WTC11 (cell line): Measurements from ENCODE around the gene C4orf36. TPM values are rescaled to one million over a fixed set of nuclear protein-coding genes. Genes with fewer than 3 reads are reported as not detected.

Source experiments
- ATAC-seq: fragments of 200-7000 bp; cut with Tn5 transposase; 2 replicates; pipeline ENCODE4 v1.10.0; 2021; ENCODE audit warnings: mild to moderate bottlenecking, moderate library complexity
- CTCF ChIA-PET: fragments of 300-600 bp; sonication (Branson Sonifier 250); formaldehyde crosslinking; loops from one replicate; lab custom pipeline; 2021; ENCODE audit warnings: antibody characterized with exemption; lab: Charles Lee
- POLR2A ChIA-PET: fragments of 350-600 bp; sonication (Branson Sonifier 250); formaldehyde crosslinking; loops from one replicate; lab custom pipeline; 2021; ENCODE audit warnings: antibody characterized with exemption; lab: Charles Lee
- DNase-seq: peaks from one replicate; pipeline ENCODE4 v3.0.0; 2021; ENCODE audit warnings: low spot score
- H3K27ac Mint-ChIP-seq: 2 replicates; pipeline ENCODE4 v1.8.0; 2021; ENCODE audit warnings: mixed read lengths
- H3K27me3 Mint-ChIP-seq: 2 replicates; pipeline ENCODE4 v1.8.0; 2021; ENCODE audit warnings: low read depth, mild to moderate bottlenecking, moderate library complexity, mixed read lengths
- H3K36me3 Mint-ChIP-seq: 2 replicates; pipeline ENCODE4 v1.8.0; 2021; ENCODE audit warnings: mixed read lengths
- H3K4me1 Mint-ChIP-seq: 2 replicates; pipeline ENCODE4 v1.8.0; 2022; ENCODE audit warnings: mixed read lengths
- H3K4me3 Mint-ChIP-seq: 2 replicates; pipeline ENCODE4 v1.8.0; 2021; ENCODE audit warnings: mild to moderate bottlenecking, moderate library complexity, mixed read lengths
- H3K9me3 Mint-ChIP-seq: 2 replicates; pipeline ENCODE4 v1.8.0; 2021; ENCODE audit warnings: mixed read lengths
- AFF4 ChIP-seq: sonication (generic); formaldehyde crosslinking; IDR thresholded peaks from 2 replicates; pipeline ENCODE4 v1.8.1; 2023; ENCODE audit warnings: mild to moderate bottlenecking, missing genetic modification reagents, borderline replicate concordance
- CBFB ChIP-seq: sonication (generic); formaldehyde crosslinking; IDR thresholded peaks from 2 replicates; pipeline ENCODE4 v1.8.1; 2022; ENCODE audit warnings: mild to moderate bottlenecking, low read depth, missing genetic modification reagents
- CDX4 ChIP-seq: fragments of 250-450 bp; sonication (Bioruptor Pico); IDR thresholded peaks from 2 replicates; pipeline ENCODE4 v1.9.0; 2021; ENCODE audit warnings: moderate library complexity, mild to moderate bottlenecking, inconsistent platforms, borderline replicate concordance
- CTCF ChIP-seq: fragments of 200-600 bp; IDR thresholded peaks from 2 replicates; pipeline ENCODE4 v1.8.0; 2022; ENCODE audit warnings: antibody characterized with exemption
- ELF4 ChIP-seq: sonication (generic); formaldehyde crosslinking; IDR thresholded peaks from 2 replicates; pipeline ENCODE4 v1.8.1; 2022; ENCODE audit warnings: low read depth, mild to moderate bottlenecking, moderate library complexity, missing genetic modification reagents
- FOXJ3 ChIP-seq: sonication (generic); formaldehyde crosslinking; IDR thresholded peaks from 2 replicates; pipeline ENCODE4 v1.9.0; 2021; ENCODE audit warnings: missing genetic modification reagents, mild to moderate bottlenecking, borderline replicate concordance
- GRHL2 ChIP-seq: fragments of 250-450 bp; sonication (Bioruptor Pico); IDR thresholded peaks from 2 replicates; pipeline ENCODE4 v1.8.0; 2022; ENCODE audit warnings: mild to moderate bottlenecking, moderate library complexity; ENCODE audit not compliant: insufficient replicate concordance, severe bottlenecking
- IRF2 ChIP-seq: sonication (generic); formaldehyde crosslinking; IDR thresholded peaks from 2 replicates; pipeline ENCODE4 v1.8.0; 2022; ENCODE audit warnings: low read depth, missing genetic modification reagents, borderline replicate concordance
- JUN ChIP-seq: sonication (generic); formaldehyde crosslinking; IDR thresholded peaks from 2 replicates; pipeline ENCODE4 v1.8.0; 2023; ENCODE audit warnings: mild to moderate bottlenecking, missing genetic modification reagents
- KAT7 ChIP-seq: sonication (generic); formaldehyde crosslinking; IDR thresholded peaks from 2 replicates; pipeline ENCODE4 v1.8.1; 2023; ENCODE audit warnings: missing genetic modification reagents, mild to moderate bottlenecking, borderline replicate concordance
- NR2C2 ChIP-seq: sonication (generic); formaldehyde crosslinking; IDR thresholded peaks from 2 replicates; pipeline ENCODE4 v1.8.0; 2022; ENCODE audit warnings: mild to moderate bottlenecking, missing genetic modification reagents
- OVOL2 ChIP-seq: fragments of 250-450 bp; sonication (Bioruptor Pico); IDR thresholded peaks from 2 replicates; pipeline ENCODE4 v1.9.0; 2021; ENCODE audit warnings: mild to moderate bottlenecking, borderline replicate concordance
- RELA ChIP-seq: sonication (generic); formaldehyde crosslinking; IDR thresholded peaks from 2 replicates; pipeline ENCODE4 v1.8.1; 2022; ENCODE audit warnings: missing genetic modification reagents, mild to moderate bottlenecking, borderline replicate concordance
- SOX15 ChIP-seq: fragments of 250-450 bp; sonication (Bioruptor Pico); IDR thresholded peaks from 2 replicates; pipeline ENCODE4 v1.9.0; 2021; ENCODE audit warnings: mild to moderate bottlenecking
- TCF7 ChIP-seq: sonication (generic); formaldehyde crosslinking; IDR thresholded peaks from 2 replicates; pipeline ENCODE4 v1.8.0; 2022; ENCODE audit warnings: mild to moderate bottlenecking, low read depth, missing genetic modification reagents, moderate library complexity
- TP53 ChIP-seq: sonication (generic); formaldehyde crosslinking; IDR thresholded peaks from 2 replicates; pipeline ENCODE4 v1.8.1; 2023; ENCODE audit warnings: mild to moderate bottlenecking, missing genetic modification reagents
- ZNF219 ChIP-seq: sonication (generic); formaldehyde crosslinking; IDR thresholded peaks from 2 replicates; pipeline ENCODE4 v1.8.0; 2023; ENCODE audit warnings: missing genetic modification reagents, mild to moderate bottlenecking, borderline replicate concordance
- ZNF416 ChIP-seq: fragments of 250-450 bp; sonication (Bioruptor Pico); IDR thresholded peaks from 2 replicates; pipeline ENCODE4 v1.9.0; 2021; ENCODE audit warnings: mild to moderate bottlenecking, inconsistent platforms
- ZNF671 ChIP-seq: fragments of 250-450 bp; sonication (Bioruptor Pico); IDR thresholded peaks from 2 replicates; pipeline ENCODE4 v1.8.0; 2021; ENCODE audit warnings: mild to moderate bottlenecking
- total RNA-seq: library from RNA; stranded (reverse); gene quantifications from 3 replicates; pipeline ENCODE4 v1.2.3, GENCODE V29; 2021
- TF ChIP-seq, protein P1 (sequence below): sonication (generic); formaldehyde crosslinking; IDR thresholded peaks from 2 replicates; pipeline ENCODE4 v1.8.1; 2023; ENCODE audit warnings: mild to moderate bottlenecking, moderate library complexity, missing genetic modification reagents
- TF ChIP-seq, protein P2 (sequence below): sonication (generic); formaldehyde crosslinking; IDR thresholded peaks from 2 replicates; pipeline ENCODE4 v1.8.1; 2023; ENCODE audit warnings: mild to moderate bottlenecking, missing genetic modification reagents
- TF ChIP-seq, protein P3 (sequence below): fragments of 250-450 bp; sonication (Bioruptor Pico); IDR thresholded peaks from 2 replicates; pipeline ENCODE4 v2.1.2; 2022; ENCODE audit warnings: mild to moderate bottlenecking, moderate library complexity
- TF ChIP-seq, protein P4 (sequence below): sonication (generic); formaldehyde crosslinking; IDR thresholded peaks from 2 replicates; pipeline ENCODE4 v1.8.1; 2022; ENCODE audit warnings: low read depth, missing genetic modification reagents, borderline replicate concordance

C4orf36 gene
- total RNA-seq, 1 experiment from 2014 or later, result 0.79 TPM

DNA sequence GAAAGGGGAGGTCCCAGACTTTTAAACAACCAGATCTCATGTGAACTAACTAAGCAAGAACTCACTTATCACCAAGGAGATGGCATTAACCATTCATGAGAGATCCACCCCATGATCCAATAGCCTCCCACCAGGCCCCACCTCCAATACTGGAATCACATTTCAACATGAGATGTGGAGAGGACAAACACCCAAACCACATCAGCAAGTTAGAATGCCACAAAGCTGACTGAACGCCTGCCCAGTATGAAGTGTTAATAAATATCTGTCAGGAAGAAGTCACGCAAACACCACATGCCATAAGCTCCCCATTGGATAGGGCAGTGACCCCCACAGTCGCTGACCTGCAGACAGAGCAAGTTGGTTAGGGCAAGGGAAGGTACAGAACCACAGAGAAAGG lies 57.3 kb downstream of the C4orf36 start:
- H3K36me3 Mint-ChIP-seq, result no peaks in the 10 kb centered on the region
- TF ChIP-seq AFF4 (CRISPR knock-in tag) (no peak), TP53 (no peak), ZNF416 (CRISPR knock-in tag) (no peak), GRHL2 (CRISPR knock-in tag) (no peak), IRF2 (CRISPR knock-in tag) (no peak), RELA (no peak), ZNF219 (CRISPR knock-in tag) (no peak)
- TF ChIP-seq, protein P1, sequence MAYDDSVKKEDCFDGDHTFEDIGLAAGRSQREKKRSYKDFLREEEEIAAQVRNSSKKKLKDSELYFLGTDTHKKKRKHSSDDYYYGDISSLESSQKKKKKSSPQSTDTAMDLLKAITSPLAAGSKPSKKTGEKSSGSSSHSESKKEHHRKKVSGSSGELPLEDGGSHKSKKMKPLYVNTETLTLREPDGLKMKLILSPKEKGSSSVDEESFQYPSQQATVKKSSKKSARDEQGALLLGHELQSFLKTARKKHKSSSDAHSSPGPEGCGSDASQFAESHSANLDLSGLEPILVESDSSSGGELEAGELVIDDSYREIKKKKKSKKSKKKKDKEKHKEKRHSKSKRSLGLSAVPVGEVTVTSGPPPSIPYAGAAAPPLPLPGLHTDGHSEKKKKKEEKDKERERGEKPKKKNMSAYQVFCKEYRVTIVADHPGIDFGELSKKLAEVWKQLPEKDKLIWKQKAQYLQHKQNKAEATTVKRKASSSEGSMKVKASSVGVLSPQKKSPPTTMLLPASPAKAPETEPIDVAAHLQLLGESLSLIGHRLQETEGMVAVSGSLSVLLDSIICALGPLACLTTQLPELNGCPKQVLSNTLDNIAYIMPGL, result no peak
- DNase-seq (no peak), ATAC-seq (peak; percentile 38; the same call in 1 of the 2 replicates)
- POLR2A ChIA-PET, result no interaction called here
- H3K4me3 Mint-ChIP-seq, result no peak overlapping the region
- CTCF ChIA-PET, result no interaction called here
- no peaks in the 10 kb centered on the region for H3K27me3 Mint-ChIP-seq
- H3K27ac Mint-ChIP-seq, result no peak overlapping the region
- no peaks in the 10 kb centered on the region for H3K4me1 Mint-ChIP-seq
- H3K9me3 Mint-ChIP-seq, result 0 out of 2 replicates have a peak, but pooled peaks cover 3% of the 10 kb centered on the region

DNA sequence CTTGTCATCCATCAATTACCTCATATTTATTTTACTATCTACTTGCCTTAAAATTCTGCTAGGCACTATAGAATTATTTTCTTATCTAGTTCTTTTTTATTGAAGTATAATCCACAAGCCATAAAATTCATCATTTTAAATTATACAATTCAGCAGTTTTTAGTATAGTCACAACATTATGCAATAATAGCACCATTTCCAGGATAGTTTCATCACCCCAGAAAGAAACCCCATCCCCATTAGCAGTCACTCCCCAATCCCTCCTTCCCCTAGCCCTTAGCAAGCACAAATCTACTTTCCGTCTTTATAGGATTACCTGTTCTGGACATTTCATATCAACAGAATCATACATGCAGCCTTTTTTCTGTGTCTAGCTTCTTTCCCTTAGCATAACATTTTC lies 58.6 kb downstream of the C4orf36 start:
- Mint-ChIP-seq H3K4me1 (no peaks in the 10 kb centered on the region), H3K27me3 (no peaks in the 10 kb centered on the region), H3K9me3 (0 out of 2 replicates have a peak, but pooled peaks cover 3% of the 10 kb centered on the region), H3K36me3 (no peaks in the 10 kb centered on the region), H3K27ac (no peak overlapping the region), H3K4me3 (no peak overlapping the region)
- TF ChIP-seq, protein P2, sequence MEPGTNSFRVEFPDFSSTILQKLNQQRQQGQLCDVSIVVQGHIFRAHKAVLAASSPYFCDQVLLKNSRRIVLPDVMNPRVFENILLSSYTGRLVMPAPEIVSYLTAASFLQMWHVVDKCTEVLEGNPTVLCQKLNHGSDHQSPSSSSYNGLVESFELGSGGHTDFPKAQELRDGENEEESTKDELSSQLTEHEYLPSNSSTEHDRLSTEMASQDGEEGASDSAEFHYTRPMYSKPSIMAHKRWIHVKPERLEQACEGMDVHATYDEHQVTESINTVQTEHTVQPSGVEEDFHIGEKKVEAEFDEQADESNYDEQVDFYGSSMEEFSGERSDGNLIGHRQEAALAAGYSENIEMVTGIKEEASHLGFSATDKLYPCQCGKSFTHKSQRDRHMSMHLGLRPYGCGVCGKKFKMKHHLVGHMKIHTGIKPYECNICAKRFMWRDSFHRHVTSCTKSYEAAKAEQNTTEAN (CRISPR knock-in tag), result no peak
- TF ChIP-seq FOXJ3 (no peak), ZNF671 (CRISPR knock-in tag) (no peak), CTCF (no peak), JUN (CRISPR knock-in tag) (no peak), OVOL2 (CRISPR knock-in tag) (no peak), GRHL2 (CRISPR knock-in tag) (no peak), CDX4 (CRISPR knock-in tag) (no peak), KAT7 (CRISPR knock-in tag) (no peak), ELF4 (CRISPR knock-in tag) (no peak), CBFB (no peak), NR2C2 (CRISPR knock-in tag) (no peak), SOX15 (CRISPR knock-in tag) (no peak), TCF7 (CRISPR knock-in tag) (no peak)
- TF ChIP-seq, protein P3, sequence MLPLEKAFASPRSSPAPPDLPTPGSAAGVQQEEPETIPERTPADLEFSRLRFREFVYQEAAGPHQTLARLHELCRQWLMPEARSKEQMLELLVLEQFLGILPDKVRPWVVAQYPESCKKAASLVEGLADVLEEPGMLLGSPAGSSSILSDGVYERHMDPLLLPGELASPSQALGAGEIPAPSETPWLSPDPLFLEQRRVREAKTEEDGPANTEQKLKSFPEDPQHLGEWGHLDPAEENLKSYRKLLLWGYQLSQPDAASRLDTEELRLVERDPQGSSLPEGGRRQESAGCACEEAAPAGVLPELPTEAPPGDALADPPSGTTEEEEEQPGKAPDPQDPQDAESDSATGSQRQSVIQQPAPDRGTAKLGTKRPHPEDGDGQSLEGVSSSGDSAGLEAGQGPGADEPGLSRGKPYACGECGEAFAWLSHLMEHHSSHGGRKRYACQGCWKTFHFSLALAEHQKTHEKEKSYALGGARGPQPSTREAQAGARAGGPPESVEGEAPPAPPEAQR (CRISPR knock-in tag), result no peak
- TF ChIP-seq, protein P4, sequence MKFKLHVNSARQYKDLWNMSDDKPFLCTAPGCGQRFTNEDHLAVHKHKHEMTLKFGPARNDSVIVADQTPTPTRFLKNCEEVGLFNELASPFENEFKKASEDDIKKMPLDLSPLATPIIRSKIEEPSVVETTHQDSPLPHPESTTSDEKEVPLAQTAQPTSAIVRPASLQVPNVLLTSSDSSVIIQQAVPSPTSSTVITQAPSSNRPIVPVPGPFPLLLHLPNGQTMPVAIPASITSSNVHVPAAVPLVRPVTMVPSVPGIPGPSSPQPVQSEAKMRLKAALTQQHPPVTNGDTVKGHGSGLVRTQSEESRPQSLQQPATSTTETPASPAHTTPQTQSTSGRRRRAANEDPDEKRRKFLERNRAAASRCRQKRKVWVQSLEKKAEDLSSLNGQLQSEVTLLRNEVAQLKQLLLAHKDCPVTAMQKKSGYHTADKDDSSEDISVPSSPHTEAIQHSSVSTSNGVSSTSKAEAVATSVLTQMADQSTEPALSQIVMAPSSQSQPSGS, result no peak
- ATAC-seq (no peak), DNase-seq (no peak)
- POLR2A ChIA-PET, result interaction anchor here (0.6 kb wide), 1 partner anchor 131 kb away, joined by 3 read pairs; no protein-coding TSS in a partner anchor
- CTCF ChIA-PET, result interaction anchor here (1.9 kb wide), 1 partner anchor 45 kb away, joined by 4 read pairs; no protein-coding TSS in a partner anchor
